Glutamatergic neuron (in vitro differentiated cells): ENCODE results near the gene HIPK2. TPM values are rescaled to one million over a fixed set of nuclear protein-coding genes. Genes with fewer than 3 reads are reported as not detected.

Source experiments
- DNase-seq: peaks from one replicate; pipeline ENCODE4 v3.0.0; 2022
- H3K27ac Mint-ChIP-seq: one replicate; pipeline ENCODE4 v1.8.0; 2020; ENCODE audit warnings: mild to moderate bottlenecking, mixed read lengths, inconsistent platforms; ENCODE audit not compliant: unreplicated experiment
- H3K27me3 Mint-ChIP-seq: one replicate; pipeline ENCODE4 v1.8.0; 2020; ENCODE audit warnings: mild to moderate bottlenecking, moderate library complexity, mixed read lengths, inconsistent platforms; ENCODE audit not compliant: unreplicated experiment
- H3K36me3 Mint-ChIP-seq: one replicate; pipeline ENCODE4 v1.8.0; 2020; ENCODE audit warnings: mild to moderate bottlenecking, mixed read lengths, inconsistent platforms; ENCODE audit not compliant: unreplicated experiment
- H3K4me1 Mint-ChIP-seq: one replicate; pipeline ENCODE4 v1.8.0; 2020; ENCODE audit warnings: mild to moderate bottlenecking, low read depth, mixed read lengths, inconsistent platforms; ENCODE audit not compliant: unreplicated experiment
- H3K4me3 Mint-ChIP-seq: one replicate; pipeline ENCODE4 v1.8.0; 2020; ENCODE audit warnings: mild to moderate bottlenecking, mixed read lengths, inconsistent platforms; ENCODE audit not compliant: unreplicated experiment
- H3K9me3 Mint-ChIP-seq: one replicate; pipeline ENCODE4 v1.8.0; 2020; ENCODE audit warnings: mild to moderate bottlenecking, moderate library complexity, mixed read lengths, inconsistent platforms; ENCODE audit not compliant: unreplicated experiment
- total RNA-seq: library from RNA; stranded (reverse); fragmentation: NEBNext Ultra II Directional; extraction: Animal tissue kit (Norgen Biotek cat#: 25700); gene quantifications from one replicate; pipeline ENCODE4 v1.2.1, GENCODE V29; 2021; ENCODE audit not compliant: unreplicated experiment
- TF ChIP-seq, protein P1 (sequence below): fragments of 200-600 bp; sonication (generic); IDR thresholded peaks from one replicate; pipeline ENCODE4 v1.5.0; 2021; ENCODE audit not compliant: partially characterized antibody, unreplicated experiment

HIPK2 gene
- total RNA-seq, 1 donor from 2014 or later, result 36.9 TPM

DNA sequence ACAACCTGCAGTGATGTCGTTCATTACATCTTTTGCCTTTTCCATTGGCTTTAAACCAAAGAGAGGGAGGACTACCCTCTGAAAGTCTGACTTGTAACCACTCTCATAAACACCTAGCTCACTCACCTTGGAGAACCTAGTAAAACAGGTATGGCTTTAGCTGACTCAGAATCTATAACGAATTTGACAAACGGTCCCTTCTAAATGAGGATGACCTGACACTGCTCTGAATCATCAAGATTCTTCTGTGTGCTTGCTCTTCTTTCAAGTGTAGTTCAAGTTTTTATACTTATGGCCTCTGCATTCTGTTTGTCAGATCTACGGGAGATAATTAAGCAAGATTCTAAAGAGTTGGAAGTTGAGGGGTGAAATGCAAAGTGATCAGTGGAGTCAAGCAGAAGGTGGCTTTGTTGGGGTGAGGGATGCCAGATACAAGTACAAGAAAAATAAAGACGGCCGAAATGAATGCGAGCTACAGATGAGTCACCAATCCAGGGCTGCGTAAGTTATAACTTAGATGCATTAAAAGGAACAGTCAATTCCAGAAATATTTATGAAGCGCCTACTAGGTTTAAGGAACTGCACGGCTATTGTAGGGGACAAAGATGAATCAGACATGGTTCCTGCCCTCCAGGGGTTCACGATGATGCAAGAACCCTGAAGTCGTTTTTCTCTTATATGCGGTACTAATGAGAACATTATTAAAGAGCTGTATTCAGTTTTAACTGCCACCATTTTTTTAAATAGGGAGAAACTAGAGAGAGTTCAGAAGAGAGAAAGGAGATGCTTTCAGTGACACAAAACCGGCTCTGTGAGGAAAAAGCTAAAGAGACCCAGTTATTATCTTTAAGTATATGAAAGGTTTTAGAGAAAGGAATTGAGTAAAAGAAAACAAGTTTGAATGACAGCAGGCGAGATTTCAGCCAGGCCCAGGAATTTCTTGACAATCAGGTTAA lies 6.5 kb downstream of the HIPK2 start:
- Mint-ChIP-seq H3K27me3 (no peaks in the 10 kb centered on the region), H3K36me3 (peaks cover 4% of the 10 kb centered on the region), H3K27ac (no peak overlapping the region), H3K4me1 (peaks cover 9% of the 10 kb centered on the region), H3K9me3 (peaks cover 1% of the 10 kb centered on the region), H3K4me3 (no peak overlapping the region)
- no peak for DNase-seq
- TF ChIP-seq, protein P1, sequence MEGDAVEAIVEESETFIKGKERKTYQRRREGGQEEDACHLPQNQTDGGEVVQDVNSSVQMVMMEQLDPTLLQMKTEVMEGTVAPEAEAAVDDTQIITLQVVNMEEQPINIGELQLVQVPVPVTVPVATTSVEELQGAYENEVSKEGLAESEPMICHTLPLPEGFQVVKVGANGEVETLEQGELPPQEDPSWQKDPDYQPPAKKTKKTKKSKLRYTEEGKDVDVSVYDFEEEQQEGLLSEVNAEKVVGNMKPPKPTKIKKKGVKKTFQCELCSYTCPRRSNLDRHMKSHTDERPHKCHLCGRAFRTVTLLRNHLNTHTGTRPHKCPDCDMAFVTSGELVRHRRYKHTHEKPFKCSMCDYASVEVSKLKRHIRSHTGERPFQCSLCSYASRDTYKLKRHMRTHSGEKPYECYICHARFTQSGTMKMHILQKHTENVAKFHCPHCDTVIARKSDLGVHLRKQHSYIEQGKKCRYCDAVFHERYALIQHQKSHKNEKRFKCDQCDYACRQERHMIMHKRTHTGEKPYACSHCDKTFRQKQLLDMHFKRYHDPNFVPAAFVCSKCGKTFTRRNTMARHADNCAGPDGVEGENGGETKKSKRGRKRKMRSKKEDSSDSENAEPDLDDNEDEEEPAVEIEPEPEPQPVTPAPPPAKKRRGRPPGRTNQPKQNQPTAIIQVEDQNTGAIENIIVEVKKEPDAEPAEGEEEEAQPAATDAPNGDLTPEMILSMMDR, result no peak

DNA sequence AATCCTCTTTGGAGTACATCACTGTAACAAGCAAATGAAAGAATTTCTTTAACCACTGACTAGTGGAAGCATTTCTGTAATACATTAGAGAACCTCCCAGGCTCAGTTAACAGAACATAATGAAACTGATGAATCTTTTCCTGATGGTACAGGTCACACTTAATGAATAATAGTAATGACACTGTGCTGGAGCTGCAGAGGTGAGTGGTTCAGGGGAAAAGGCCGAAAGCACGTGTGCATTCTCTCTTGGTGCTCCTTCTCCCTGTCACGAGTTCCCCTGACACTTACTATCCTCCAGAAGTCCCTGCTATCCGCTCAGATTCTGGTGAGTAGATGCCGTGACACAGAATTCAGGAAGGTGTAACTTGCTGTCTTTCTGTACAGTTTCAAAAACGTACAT lies 8.0 kb downstream of the HIPK2 start:
- peaks cover 4% of the 10 kb centered on the region for H3K36me3 Mint-ChIP-seq
- TF ChIP-seq, protein P1, result no peak
- DNase-seq, result no peak
- no peaks in the 10 kb centered on the region for H3K27me3 Mint-ChIP-seq
- peaks cover 1% of the 10 kb centered on the region for H3K9me3 Mint-ChIP-seq
- no peak overlapping the region for H3K4me3 Mint-ChIP-seq
- H3K27ac Mint-ChIP-seq, result no peak overlapping the region
- H3K4me1 Mint-ChIP-seq, result peaks cover 4% of the 10 kb centered on the region

DNA sequence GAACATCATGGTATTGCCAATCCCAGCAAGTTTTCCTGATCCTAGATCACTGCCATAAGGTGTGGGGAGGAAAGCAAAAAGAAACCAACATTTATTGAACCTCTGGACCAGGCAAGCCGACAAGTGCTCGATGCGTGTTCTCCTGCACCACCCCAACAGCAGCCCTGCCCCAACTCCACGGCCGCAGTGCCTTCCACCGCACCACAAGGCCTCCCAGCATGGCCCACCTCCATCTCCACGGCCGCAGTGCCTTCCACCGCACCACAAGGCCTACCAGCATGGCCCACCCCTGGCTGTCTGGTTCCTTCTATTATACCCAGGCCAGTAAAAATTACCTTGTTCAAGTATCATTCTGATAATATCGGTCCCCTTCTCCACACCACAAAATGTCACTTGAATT lies 8.7 kb downstream of the HIPK2 start:
- H3K27ac Mint-ChIP-seq, result no peak overlapping the region
- peaks cover 1% of the 10 kb centered on the region for H3K9me3 Mint-ChIP-seq
- peaks cover 8% of the 10 kb centered on the region for H3K4me1 Mint-ChIP-seq
- no peak for DNase-seq
- H3K4me3 Mint-ChIP-seq, result no peak overlapping the region
- TF ChIP-seq, protein P1, result no peak
- H3K27me3 Mint-ChIP-seq, result no peaks in the 10 kb centered on the region
- peaks cover 4% of the 10 kb centered on the region for H3K36me3 Mint-ChIP-seq

DNA sequence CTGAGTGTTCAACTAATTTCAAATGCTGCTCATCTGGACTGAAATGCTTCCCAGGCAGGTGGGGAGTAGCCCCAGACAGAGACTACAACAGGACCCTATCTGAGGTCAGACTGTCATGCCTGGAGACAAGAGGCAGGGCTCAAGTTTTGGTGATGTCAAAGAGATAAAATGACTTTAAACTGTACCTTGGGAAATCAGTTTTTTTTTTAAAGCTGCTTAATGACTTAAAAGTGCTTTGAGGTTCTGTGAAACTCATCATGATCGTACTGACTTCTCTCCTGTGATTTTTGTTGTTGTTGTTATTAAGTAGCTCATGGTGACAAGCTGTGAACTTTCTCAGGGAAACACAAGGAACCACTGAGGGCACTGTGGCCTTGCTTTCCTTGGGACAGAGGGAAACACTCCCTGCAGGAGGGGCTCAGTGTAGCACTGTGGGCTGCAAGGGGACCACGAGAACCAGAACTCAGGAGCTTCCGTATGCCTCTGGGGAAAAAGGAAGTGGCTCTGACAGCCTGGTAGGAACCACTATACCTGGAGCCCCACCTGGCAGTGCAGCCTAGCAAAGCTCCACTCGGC lies 9.5 kb downstream of the HIPK2 start:
- TF ChIP-seq, protein P1, result no peak
- Mint-ChIP-seq H3K4me1 (peaks cover 14% of the 10 kb centered on the region), H3K4me3 (no peak overlapping the region), H3K9me3 (peaks cover 1% of the 10 kb centered on the region), H3K36me3 (peaks cover 4% of the 10 kb centered on the region), H3K27ac (no peak overlapping the region), H3K27me3 (no peaks in the 10 kb centered on the region)
- no peak for DNase-seq

DNA sequence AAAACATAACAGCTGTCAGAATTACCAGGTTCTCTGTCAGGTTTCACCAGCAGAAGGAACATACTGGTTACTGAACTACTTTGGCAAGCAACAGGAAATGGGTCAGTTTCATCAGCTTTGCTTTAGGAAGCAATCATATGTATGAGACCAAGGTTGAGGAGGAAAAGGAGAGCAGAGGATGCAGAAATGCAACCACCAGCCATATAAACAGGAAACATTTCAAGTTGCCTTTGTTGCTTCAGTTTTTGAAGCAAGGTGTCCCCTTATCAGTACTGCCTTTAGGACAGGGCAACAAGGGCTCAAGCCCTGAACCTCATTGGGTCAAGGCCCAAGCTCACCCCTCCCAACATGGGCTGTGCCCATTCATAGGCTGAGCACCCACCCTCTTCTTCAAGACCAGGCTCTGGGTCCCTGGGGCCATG lies 10.2 kb downstream of the HIPK2 start:
- Mint-ChIP-seq H3K27ac (no peak overlapping the region), H3K9me3 (peaks cover 1% of the 10 kb centered on the region), H3K4me1 (peaks cover 21% of the 10 kb centered on the region), H3K36me3 (peaks cover 4% of the 10 kb centered on the region), H3K4me3 (no peak overlapping the region), H3K27me3 (no peaks in the 10 kb centered on the region)
- TF ChIP-seq, protein P1, result no peak
- DNase-seq, result no peak
